Liver (tissue), 3 donors: ENCODE data around the gene DUS4L.

Experiments used
- EGR1 ChIP-seq, 2 donors: IDR thresholded peaks; 2 replicates each; pipeline ENCODE4 v1.6.1; 2016 to 2018; ENCODE audit warnings: antibody characterized with exemption in 2 of 2, low read depth in 2 of 2
- FOXA1 ChIP-seq: IDR thresholded peaks from 2 replicates; pipeline ENCODE4 v1.6.1; 2016; ENCODE audit warnings: antibody characterized with exemption
- FOXA2 ChIP-seq: IDR thresholded peaks from 2 replicates; pipeline ENCODE4 v1.6.1; 2016; ENCODE audit warnings: antibody characterized with exemption
- GABPA ChIP-seq, 2 donors: IDR thresholded peaks in 1 of 2; conservative IDR thresholded peaks in 1 of 2; 2 replicates each; pipeline ENCODE4 v1.6.1; 2016; ENCODE audit warnings: antibody characterized with exemption in 2 of 2, mild to moderate bottlenecking in 1 of 2, moderate library complexity in 1 of 2
- JUND ChIP-seq, 2 donors: IDR thresholded peaks; 2 replicates each; pipeline ENCODE4 v1.6.1; 2016; ENCODE audit warnings: antibody characterized with exemption in 2 of 2
- RXRA ChIP-seq, 2 donors: IDR thresholded peaks; 2 replicates each; pipeline ENCODE4 v1.6.1; 2017 to 2018; ENCODE audit warnings: antibody characterized with exemption in 2 of 2, mild to moderate bottlenecking in 1 of 2
- SP1 ChIP-seq: IDR thresholded peaks from 2 replicates; pipeline ENCODE4 v1.6.1; 2018; ENCODE audit warnings: antibody characterized with exemption, mild to moderate bottlenecking
- TAF1 ChIP-seq: conservative IDR thresholded peaks from 2 replicates; pipeline ENCODE4 v1.6.1; 2016; ENCODE audit warnings: antibody characterized with exemption, mild to moderate bottlenecking
- TF ChIP-seq, protein P1 (sequence below): fragments of 150-350 bp; IDR thresholded peaks from 2 replicates; pipeline ENCODE4 v1.5.1; 2017; ENCODE audit warnings: improper control_type of control experiment, low read depth, low read length; ENCODE audit not compliant: missing input control
- TF ChIP-seq, protein P2 (sequence below): IDR thresholded peaks from 2 replicates; pipeline ENCODE4 v1.6.1; 2016; ENCODE audit warnings: antibody characterized with exemption, mild to moderate bottlenecking
- TF ChIP-seq, protein P3 (sequence below): IDR thresholded peaks from 2 replicates; pipeline ENCODE4 v1.6.1; 2016; ENCODE audit warnings: antibody characterized with exemption
- donor health status: healthy.
- donor health status: healthy.

DNA sequence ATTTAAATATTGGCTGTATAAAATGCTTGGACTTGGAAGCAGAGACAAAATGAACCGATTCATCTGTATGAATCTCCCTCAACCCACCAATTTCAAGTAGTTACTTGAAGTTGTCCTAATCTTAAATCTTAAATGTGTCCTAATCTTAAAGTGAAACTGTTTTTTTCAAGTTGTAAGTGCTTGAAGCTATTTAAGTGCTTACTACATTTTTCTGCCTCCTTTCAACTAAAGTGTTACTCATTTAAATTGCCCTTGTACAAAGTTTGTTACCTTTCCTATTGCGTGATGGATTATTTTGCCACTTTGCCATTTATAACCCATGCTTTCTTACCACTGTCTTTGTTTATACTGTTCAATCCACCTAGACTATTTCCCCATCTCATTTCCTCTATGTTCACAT is 19.1 kb downstream of the DUS4L start:
- TF ChIP-seq, protein P1, sequence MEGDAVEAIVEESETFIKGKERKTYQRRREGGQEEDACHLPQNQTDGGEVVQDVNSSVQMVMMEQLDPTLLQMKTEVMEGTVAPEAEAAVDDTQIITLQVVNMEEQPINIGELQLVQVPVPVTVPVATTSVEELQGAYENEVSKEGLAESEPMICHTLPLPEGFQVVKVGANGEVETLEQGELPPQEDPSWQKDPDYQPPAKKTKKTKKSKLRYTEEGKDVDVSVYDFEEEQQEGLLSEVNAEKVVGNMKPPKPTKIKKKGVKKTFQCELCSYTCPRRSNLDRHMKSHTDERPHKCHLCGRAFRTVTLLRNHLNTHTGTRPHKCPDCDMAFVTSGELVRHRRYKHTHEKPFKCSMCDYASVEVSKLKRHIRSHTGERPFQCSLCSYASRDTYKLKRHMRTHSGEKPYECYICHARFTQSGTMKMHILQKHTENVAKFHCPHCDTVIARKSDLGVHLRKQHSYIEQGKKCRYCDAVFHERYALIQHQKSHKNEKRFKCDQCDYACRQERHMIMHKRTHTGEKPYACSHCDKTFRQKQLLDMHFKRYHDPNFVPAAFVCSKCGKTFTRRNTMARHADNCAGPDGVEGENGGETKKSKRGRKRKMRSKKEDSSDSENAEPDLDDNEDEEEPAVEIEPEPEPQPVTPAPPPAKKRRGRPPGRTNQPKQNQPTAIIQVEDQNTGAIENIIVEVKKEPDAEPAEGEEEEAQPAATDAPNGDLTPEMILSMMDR: no peak
- TF ChIP-seq JUND (IDR thresholded peaks at IDR 0.05): no peak
- TF ChIP-seq, protein P2, sequence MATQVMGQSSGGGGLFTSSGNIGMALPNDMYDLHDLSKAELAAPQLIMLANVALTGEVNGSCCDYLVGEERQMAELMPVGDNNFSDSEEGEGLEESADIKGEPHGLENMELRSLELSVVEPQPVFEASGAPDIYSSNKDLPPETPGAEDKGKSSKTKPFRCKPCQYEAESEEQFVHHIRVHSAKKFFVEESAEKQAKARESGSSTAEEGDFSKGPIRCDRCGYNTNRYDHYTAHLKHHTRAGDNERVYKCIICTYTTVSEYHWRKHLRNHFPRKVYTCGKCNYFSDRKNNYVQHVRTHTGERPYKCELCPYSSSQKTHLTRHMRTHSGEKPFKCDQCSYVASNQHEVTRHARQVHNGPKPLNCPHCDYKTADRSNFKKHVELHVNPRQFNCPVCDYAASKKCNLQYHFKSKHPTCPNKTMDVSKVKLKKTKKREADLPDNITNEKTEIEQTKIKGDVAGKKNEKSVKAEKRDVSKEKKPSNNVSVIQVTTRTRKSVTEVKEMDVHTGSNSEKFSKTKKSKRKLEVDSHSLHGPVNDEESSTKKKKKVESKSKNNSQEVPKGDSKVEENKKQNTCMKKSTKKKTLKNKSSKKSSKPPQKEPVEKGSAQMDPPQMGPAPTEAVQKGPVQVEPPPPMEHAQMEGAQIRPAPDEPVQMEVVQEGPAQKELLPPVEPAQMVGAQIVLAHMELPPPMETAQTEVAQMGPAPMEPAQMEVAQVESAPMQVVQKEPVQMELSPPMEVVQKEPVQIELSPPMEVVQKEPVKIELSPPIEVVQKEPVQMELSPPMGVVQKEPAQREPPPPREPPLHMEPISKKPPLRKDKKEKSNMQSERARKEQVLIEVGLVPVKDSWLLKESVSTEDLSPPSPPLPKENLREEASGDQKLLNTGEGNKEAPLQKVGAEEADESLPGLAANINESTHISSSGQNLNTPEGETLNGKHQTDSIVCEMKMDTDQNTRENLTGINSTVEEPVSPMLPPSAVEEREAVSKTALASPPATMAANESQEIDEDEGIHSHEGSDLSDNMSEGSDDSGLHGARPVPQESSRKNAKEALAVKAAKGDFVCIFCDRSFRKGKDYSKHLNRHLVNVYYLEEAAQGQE: no peak
- no peak for TF ChIP-seq SP1
- TF ChIP-seq, protein P3, sequence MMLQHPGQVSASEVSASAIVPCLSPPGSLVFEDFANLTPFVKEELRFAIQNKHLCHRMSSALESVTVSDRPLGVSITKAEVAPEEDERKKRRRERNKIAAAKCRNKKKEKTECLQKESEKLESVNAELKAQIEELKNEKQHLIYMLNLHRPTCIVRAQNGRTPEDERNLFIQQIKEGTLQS: no peak
- no peak for TF ChIP-seq TAF1
- no peak for TF ChIP-seq GABPA (IDR thresholded peaks at IDR 0.05 in 1 of 2, conservative IDR thresholded peaks at IDR 0.05 in 1 of 2)
- TF ChIP-seq EGR1 (IDR thresholded peaks at IDR 0.05; ENCODE audit: low read depth in 2 of 2): no peak
- no peak for TF ChIP-seq FOXA2
- no peak for TF ChIP-seq RXRA (IDR thresholded peaks at IDR 0.05)
- no peak for TF ChIP-seq FOXA1
